HEK293 (cell line): ENCODE measurements around the gene NECAP2.

Experiments
- CTCF ChIA-PET: fragments of 350-600 bp; formaldehyde crosslinking; extraction: SDS; loops from one replicate; lab custom pipeline; 2021; ENCODE audit warnings: antibody characterized with exemption; lab: Yijun Ruan, JAX
- POLR2A ChIA-PET: fragments of 300-600 bp; formaldehyde crosslinking; extraction: SDS; loops from one replicate; lab custom pipeline; 2020; ENCODE audit warnings: antibody characterized with exemption, inconsistent platforms; lab: Yijun Ruan, JAX
- H3K27ac ChIP-seq: fragments of 200-500 bp; sonication (Bioruptor generic); 2 replicates; pipeline ENCODE4 v1.5.1; 2014; ENCODE audit warnings: low read depth, low read length, control low read depth, inconsistent platforms; ENCODE audit errors: extremely low read depth
- H3K36me3 ChIP-seq, 2 experiments: fragments of 200-500 bp in 1 of 2; sonication (Bioruptor generic) in 1 of 2; 1 replicate in 1 of 2; 2 replicates in 1 of 2; pipeline ENCODE4 v1.5.1; 2014 to 2017; ENCODE audit warnings: inconsistent platforms in 2 of 2, low read length in 2 of 2; ENCODE audit not compliant: control insufficient read depth in 2 of 2, insufficient read depth in 1 of 2
- H3K4me1 ChIP-seq: fragments of 200-500 bp; sonication (Bioruptor generic); 2 replicates; pipeline ENCODE4 v1.5.1; 2014; ENCODE audit warnings: mild to moderate bottlenecking, low read length, inconsistent platforms; ENCODE audit not compliant: control insufficient read depth, insufficient read depth
- H3K4me3 ChIP-seq: 2 replicates; pipeline ENCODE4 v1.5.1; 2011; ENCODE audit warnings: low read depth, mild to moderate bottlenecking, control low read depth, low read length, moderate library complexity
- H3K9me3 ChIP-seq: fragments of 200-500 bp; sonication (Bioruptor generic); 2 replicates; pipeline ENCODE4 v1.5.1; 2014; ENCODE audit warnings: low read depth, low read length, inconsistent platforms; ENCODE audit not compliant: control insufficient read depth, insufficient read depth
- BCL11B ChIP-seq: fragments of 450-650 bp; formaldehyde crosslinking; IDR thresholded peaks from 2 replicates; pipeline ENCODE4 v1.5.1; 2016; ENCODE audit warnings: low read depth, missing biosample characterization, missing genetic modification characterization
- ELK4 ChIP-seq: IDR thresholded peaks from 2 replicates; pipeline ENCODE4 v1.6.1; 2011; ENCODE audit warnings: mild to moderate bottlenecking, low read depth, low read length, borderline replicate concordance
- GLIS1 ChIP-seq: fragments of 450-650 bp; formaldehyde crosslinking; IDR thresholded peaks from 2 replicates; pipeline ENCODE4 v1.5.1; 2016; ENCODE audit warnings: missing biosample characterization, missing genetic modification characterization
- KLF1 ChIP-seq: fragments of 450-650 bp; formaldehyde crosslinking; IDR thresholded peaks from 2 replicates; pipeline ENCODE4 v1.5.1; 2016; ENCODE audit warnings: missing biosample characterization, missing genetic modification characterization
- KLF7 ChIP-seq: fragments of 450-650 bp; formaldehyde crosslinking; IDR thresholded peaks from 2 replicates; pipeline ENCODE4 v1.5.1; 2016; ENCODE audit warnings: missing biosample characterization, missing genetic modification characterization, borderline replicate concordance
- SETDB1 ChIP-seq: IDR thresholded peaks from one replicate; pipeline ENCODE4 v1.6.1; 2017; ENCODE audit warnings: mild to moderate bottlenecking, low read length, moderate library complexity, mixed read lengths; ENCODE audit not compliant: insufficient read length
- SP3 ChIP-seq: fragments of 450-650 bp; formaldehyde crosslinking; IDR thresholded peaks from 2 replicates; pipeline ENCODE4 v1.5.1; 2016; ENCODE audit warnings: missing biosample characterization, missing genetic modification characterization
- TSHZ1 ChIP-seq: fragments of 450-650 bp; formaldehyde crosslinking; IDR thresholded peaks from 2 replicates; pipeline ENCODE4 v1.5.1; 2016; ENCODE audit warnings: missing biosample characterization, missing genetic modification characterization, borderline replicate concordance
- YY1 ChIP-seq: fragments of 450-650 bp; formaldehyde crosslinking; IDR thresholded peaks from 2 replicates; pipeline ENCODE4 v1.5.1; 2018; ENCODE audit warnings: missing biosample characterization, missing genetic modification characterization
- ZBTB17 ChIP-seq: fragments of 450-650 bp; formaldehyde crosslinking; IDR thresholded peaks from 2 replicates; pipeline ENCODE4 v1.5.1; 2016; ENCODE audit warnings: missing biosample characterization, missing genetic modification characterization
- ZEB2 ChIP-seq: fragments of 450-650 bp; formaldehyde crosslinking; IDR thresholded peaks from 2 replicates; pipeline ENCODE4 v1.5.1; 2016; ENCODE audit warnings: missing biosample characterization, missing genetic modification characterization
- ZFHX2 ChIP-seq: fragments of 450-650 bp; formaldehyde crosslinking; conservative IDR thresholded peaks from 2 replicates; pipeline ENCODE4 v1.5.1; 2016; ENCODE audit warnings: missing biosample characterization, missing genetic modification characterization
- ZNF146 ChIP-seq: fragments of 450-650 bp; formaldehyde crosslinking; IDR thresholded peaks from 2 replicates; pipeline ENCODE4 v1.5.1; 2016; ENCODE audit warnings: missing biosample characterization, missing genetic modification characterization
- ZNF175 ChIP-seq: fragments of 450-650 bp; formaldehyde crosslinking; IDR thresholded peaks from 2 replicates; pipeline ENCODE4 v1.5.1; 2016; ENCODE audit warnings: missing biosample characterization, missing genetic modification characterization
- ZNF239 ChIP-seq: fragments of 450-650 bp; formaldehyde crosslinking; IDR thresholded peaks from 2 replicates; pipeline ENCODE4 v1.5.1; 2016; ENCODE audit warnings: missing biosample characterization, missing genetic modification characterization
- ZNF302 ChIP-seq: fragments of 450-650 bp; formaldehyde crosslinking; IDR thresholded peaks from 2 replicates; pipeline ENCODE4 v1.5.1; 2016; ENCODE audit warnings: missing biosample characterization, missing genetic modification characterization, low read depth
- ZNF391 ChIP-seq: fragments of 450-650 bp; formaldehyde crosslinking; IDR thresholded peaks from 2 replicates; pipeline ENCODE4 v1.5.1; 2016; ENCODE audit warnings: low read depth, missing biosample characterization, missing genetic modification characterization, borderline replicate concordance
- ZNF404 ChIP-seq: fragments of 450-650 bp; formaldehyde crosslinking; IDR thresholded peaks from 2 replicates; pipeline ENCODE4 v1.5.1; 2017; ENCODE audit warnings: missing biosample characterization, missing genetic modification characterization
- ZNF529 ChIP-seq: fragments of 450-650 bp; formaldehyde crosslinking; IDR thresholded peaks from 2 replicates; pipeline ENCODE4 v1.5.1; 2017; ENCODE audit warnings: missing genetic modification characterization, missing biosample characterization; ENCODE audit not compliant: insufficient replicate concordance
- ZNF621 ChIP-seq: fragments of 450-650 bp; formaldehyde crosslinking; IDR thresholded peaks from 2 replicates; pipeline ENCODE4 v1.5.1; 2017; ENCODE audit warnings: missing biosample characterization, missing genetic modification characterization
- ZNF626 ChIP-seq: fragments of 450-650 bp; sonication (Bioruptor Pico); formaldehyde crosslinking; IDR thresholded peaks from 2 replicates; pipeline ENCODE4 v1.5.1; 2018; ENCODE audit warnings: missing biosample characterization, missing genetic modification characterization, inconsistent platforms
- ZNF785 ChIP-seq: fragments of 450-650 bp; formaldehyde crosslinking; IDR thresholded peaks from 2 replicates; pipeline ENCODE4 v1.5.1; 2016; ENCODE audit warnings: missing biosample characterization, missing genetic modification characterization
- ZNF791 ChIP-seq: fragments of 450-650 bp; formaldehyde crosslinking; IDR thresholded peaks from 2 replicates; pipeline ENCODE4 v1.5.1; 2016; ENCODE audit warnings: missing biosample characterization, missing genetic modification characterization
- ZXDB ChIP-seq: fragments of 450-650 bp; formaldehyde crosslinking; IDR thresholded peaks from 2 replicates; pipeline ENCODE4 v1.5.1; 2016; ENCODE audit warnings: missing biosample characterization, missing genetic modification characterization
- TF ChIP-seq, protein P1 (sequence below): fragments of 450-650 bp; formaldehyde crosslinking; optimal IDR thresholded peaks from 2 replicates; pipeline ENCODE3; 2016; ENCODE audit warnings: missing biosample characterization, mild to moderate bottlenecking, missing genetic modification characterization
- TF ChIP-seq, protein P2 (sequence below): fragments of 450-650 bp; formaldehyde crosslinking; IDR thresholded peaks from 2 replicates; pipeline ENCODE4 v1.5.1; 2016; ENCODE audit warnings: missing biosample characterization, missing genetic modification characterization, low read depth
- TF ChIP-seq, protein P3 (sequence below): fragments of 450-650 bp; formaldehyde crosslinking; IDR thresholded peaks from 2 replicates; pipeline ENCODE4 v1.5.1; 2016; ENCODE audit warnings: missing biosample characterization, missing genetic modification characterization

Gene NECAP2

DNA sequence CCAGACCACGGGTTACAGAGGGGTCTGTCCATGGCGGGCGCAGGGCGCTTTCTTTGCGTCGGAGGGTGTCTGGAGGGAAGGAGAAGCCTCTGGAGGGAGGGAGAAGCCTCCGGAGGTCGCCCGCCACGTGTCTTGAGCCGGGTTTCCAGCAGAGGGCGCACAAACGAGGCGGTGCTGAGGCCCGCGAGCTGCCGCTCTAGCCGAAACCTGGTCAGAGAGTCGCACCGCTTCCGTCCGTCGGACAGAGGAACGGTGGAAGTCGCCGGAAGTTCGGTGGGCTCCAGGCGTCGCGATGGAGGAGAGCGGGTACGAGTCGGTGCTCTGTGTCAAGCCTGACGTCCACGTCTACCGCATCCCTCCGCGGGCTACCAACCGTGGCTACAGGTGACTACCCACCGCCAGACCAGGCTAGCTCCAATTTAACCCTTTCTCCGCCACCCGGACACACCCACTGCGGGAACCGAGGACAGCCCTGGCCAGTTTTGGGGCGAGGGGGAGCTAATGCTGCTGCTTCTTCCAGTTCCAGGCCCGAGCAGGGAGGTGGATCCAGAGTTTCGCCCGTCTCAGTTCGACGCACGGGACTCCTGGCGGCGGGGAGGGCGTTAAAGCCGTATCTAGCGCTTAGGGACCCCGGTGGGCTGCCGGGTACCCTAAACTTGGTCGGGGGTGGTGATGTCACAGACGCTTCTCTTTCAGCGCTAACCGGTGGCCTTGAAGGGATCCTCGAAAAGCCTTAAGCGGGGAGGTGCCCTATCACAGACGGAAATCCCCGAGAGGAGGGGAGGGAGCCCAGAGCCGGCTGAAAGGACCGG lies at the start of gene NECAP2:
Gene NECAP2, plus strand, starts transcription at position 255 of the 812 bp plus-strand sequence. Its CDS starts 38 bp downstream, at position 293.
- no peaks in the 10 kb centered on the region for H3K9me3 ChIP-seq
- ChIA-PET CTCF (interaction anchor here (0.5 to 2.4 kb wide), 15 partner anchors 10 to 358 kb away, joined by 3 to 14 read pairs (median 4); no protein-coding TSS in a partner anchor), POLR2A (interaction anchor here (0.6 to 2.0 kb wide), 10 partner anchors 8 to 674 kb away, joined by 3 to 8 read pairs (median 3); partner anchors contain the start of gene SZRD1)
- peak within 1 kb of the TSS; percentile 54; the same call in 1 of the 2 replicates for H3K27ac ChIP-seq
- H3K36me3 ChIP-seq: peaks cover 0 to 38% of the 10 kb centered on the region in 2 experiments; a peak in 2 of 3 replicates
- H3K4me1 ChIP-seq: no peaks in the 10 kb centered on the region
- peak within 1 kb of the TSS; percentile 89 for H3K4me3 ChIP-seq
- no peak for TF ChIP-seq ZNF791 (tag by site-specific recombination)
- TF ChIP-seq ZNF175 (tag by site-specific recombination): no peak
- TF ChIP-seq ZNF404 (tag by site-specific recombination): no peak
- TF ChIP-seq ZNF302 (tag by site-specific recombination): no peak
- no peak for TF ChIP-seq ZNF626 (tag by site-specific recombination)
- peak; percentile 67 for TF ChIP-seq GLIS1 (tag by site-specific recombination)
- peak; percentile 71; the same call in 1 of the 2 replicates for TF ChIP-seq BCL11B
- TF ChIP-seq, protein P1, sequence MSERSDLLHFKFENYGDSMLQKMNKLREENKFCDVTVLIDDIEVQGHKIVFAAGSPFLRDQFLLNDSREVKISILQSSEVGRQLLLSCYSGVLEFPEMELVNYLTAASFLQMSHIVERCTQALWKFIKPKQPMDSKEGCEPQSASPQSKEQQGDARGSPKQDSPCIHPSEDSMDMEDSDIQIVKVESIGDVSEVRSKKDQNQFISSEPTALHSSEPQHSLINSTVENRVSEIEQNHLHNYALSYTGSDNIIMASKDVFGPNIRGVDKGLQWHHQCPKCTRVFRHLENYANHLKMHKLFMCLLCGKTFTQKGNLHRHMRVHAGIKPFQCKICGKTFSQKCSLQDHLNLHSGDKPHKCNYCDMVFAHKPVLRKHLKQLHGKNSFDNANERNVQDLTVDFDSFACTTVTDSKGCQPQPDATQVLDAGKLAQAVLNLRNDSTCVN (tag by site-specific recombination): peak; percentile 45
- TF ChIP-seq KLF1 (tag by site-specific recombination): peak; percentile 52; the same call in 1 of the 2 replicates
- TF ChIP-seq ELK4: no peak
- 0 out of 2 replicates have a peak, but pooled peaks have one; percentile 81 for TF ChIP-seq ZNF785 (tag by site-specific recombination)
- TF ChIP-seq ZXDB (tag by site-specific recombination): peak; percentile 90
- peak; percentile 98 for TF ChIP-seq ZBTB17 (tag by site-specific recombination)
- TF ChIP-seq ZEB2 (tag by site-specific recombination): peak; percentile 98
- TF ChIP-seq, protein P2, sequence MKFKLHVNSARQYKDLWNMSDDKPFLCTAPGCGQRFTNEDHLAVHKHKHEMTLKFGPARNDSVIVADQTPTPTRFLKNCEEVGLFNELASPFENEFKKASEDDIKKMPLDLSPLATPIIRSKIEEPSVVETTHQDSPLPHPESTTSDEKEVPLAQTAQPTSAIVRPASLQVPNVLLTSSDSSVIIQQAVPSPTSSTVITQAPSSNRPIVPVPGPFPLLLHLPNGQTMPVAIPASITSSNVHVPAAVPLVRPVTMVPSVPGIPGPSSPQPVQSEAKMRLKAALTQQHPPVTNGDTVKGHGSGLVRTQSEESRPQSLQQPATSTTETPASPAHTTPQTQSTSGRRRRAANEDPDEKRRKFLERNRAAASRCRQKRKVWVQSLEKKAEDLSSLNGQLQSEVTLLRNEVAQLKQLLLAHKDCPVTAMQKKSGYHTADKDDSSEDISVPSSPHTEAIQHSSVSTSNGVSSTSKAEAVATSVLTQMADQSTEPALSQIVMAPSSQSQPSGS (tag by site-specific recombination): no peak
- peak; percentile 64 for TF ChIP-seq SP3 (tag by site-specific recombination)
- no peak for TF ChIP-seq SETDB1
- TF ChIP-seq ZFHX2 (tag by site-specific recombination): no peak
- no peak for TF ChIP-seq ZNF621 (tag by site-specific recombination)
- peak; percentile 81 for TF ChIP-seq YY1 (tag by site-specific recombination)
- TF ChIP-seq ZNF391 (tag by site-specific recombination): peak; percentile 92; the same call in 1 of the 2 replicates
- peak; percentile 50; the same call in 1 of the 2 replicates for TF ChIP-seq KLF7 (tag by site-specific recombination)
- TF ChIP-seq, protein P3, sequence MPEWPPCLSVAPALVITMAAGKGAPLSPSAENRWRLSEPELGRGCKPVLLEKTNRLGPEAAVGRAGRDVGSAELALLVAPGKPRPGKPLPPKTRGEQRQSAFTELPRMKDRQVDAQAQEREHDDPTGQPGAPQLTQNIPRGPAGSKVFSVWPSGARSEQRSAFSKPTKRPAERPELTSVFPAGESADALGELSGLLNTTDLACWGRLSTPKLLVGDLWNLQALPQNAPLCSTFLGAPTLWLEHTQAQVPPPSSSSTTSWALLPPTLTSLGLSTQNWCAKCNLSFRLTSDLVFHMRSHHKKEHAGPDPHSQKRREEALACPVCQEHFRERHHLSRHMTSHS (tag by site-specific recombination): no peak
- no peak for TF ChIP-seq ZNF529
- TF ChIP-seq ZNF239 (tag by site-specific recombination): peak; percentile 26; the same call in 1 of the 2 replicates
- peak; percentile 4 for TF ChIP-seq ZNF146 (tag by site-specific recombination)
- peak; percentile 11; the same call in 1 of the 2 replicates for TF ChIP-seq TSHZ1 (tag by site-specific recombination)
